ENCODE results near the gene WNT9B. TPM values are rescaled to one million over a fixed set of nuclear protein-coding genes. Genes with fewer than 3 reads are reported as not detected.

Gene WNT9B
- total RNA-seq, 1 experiment from 2014 or later: 0.70 TPM

DNA sequence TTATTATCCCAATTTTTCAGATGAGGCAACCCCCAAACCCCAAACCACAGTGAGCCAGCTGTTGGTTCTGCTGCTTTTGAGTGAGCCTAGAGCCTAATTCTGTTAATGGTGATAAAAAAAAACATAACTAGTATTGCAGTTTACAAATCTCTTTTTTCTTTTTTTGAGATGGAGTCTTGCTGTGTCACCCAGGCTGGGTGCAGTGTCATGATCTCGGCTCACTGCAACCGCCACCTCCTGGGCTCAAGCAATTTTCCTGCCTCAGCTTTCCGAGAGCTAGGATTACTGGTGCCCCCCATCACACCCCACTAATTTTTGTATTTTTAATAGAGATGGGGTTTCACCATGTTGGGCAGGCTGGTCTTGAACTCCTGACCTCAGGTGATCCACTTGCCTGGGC, 3.1 kb downstream of the WNT9B start:
- Histone ChIP-seq H3K27me3 (ENCODE audit: insufficient read depth, low read length) (peaks cover 20% of the 10 kb centered on the region; the same call in 1 of the 2 replicates), H3K23me2 (ENCODE audit: insufficient read length, low read depth, low read length, poor library complexity, severe bottlenecking) (peaks cover 11% of the 10 kb centered on the region), H3K18ac (ENCODE audit: insufficient read length, low read depth, low read length) (no peak overlapping the region), H3K9ac (ENCODE audit: extremely low read depth, insufficient read length, low read length) (no peak overlapping the region), H4K5ac (ENCODE audit: insufficient read length, low read depth, low read length) (no peak overlapping the region), H3K79me2 (ENCODE audit: insufficient read depth, low read length) (no peaks in the 10 kb centered on the region), H3K79me1 (ENCODE audit: insufficient read depth, low read depth, low read length, poor library complexity, severe bottlenecking) (no peaks in the 10 kb centered on the region), H2AK5ac (ENCODE audit: insufficient read length, low read length) (no peak overlapping the region), H3K56ac (ENCODE audit: insufficient read length, low read depth, low read length) (no peak overlapping the region), H3K14ac (ENCODE audit: insufficient read depth, low read length) (no peak overlapping the region), H2BK5ac (ENCODE audit: insufficient read length, low read length) (no peak overlapping the region), H3K4me2 (ENCODE audit: insufficient read depth, insufficient read length, low read length) (no peak overlapping the region), H3K4ac (ENCODE audit: low read depth, low read length) (no peak overlapping the region), H3K4me1 (ENCODE audit: insufficient read depth, low read length) (no peaks in the 10 kb centered on the region; the same call in 1 of the 2 replicates), H3T11ph (ENCODE audit: low read length) (no peak overlapping the region), H2AFZ (ENCODE audit: low read length) (no peak overlapping the region), H4K91ac (ENCODE audit: insufficient read length, low read depth, low read length) (no peak overlapping the region), H2BK15ac (ENCODE audit: low read depth, low read length) (no peak overlapping the region), H4K20me1 (ENCODE audit: control insufficient read depth, insufficient read depth, insufficient read length) (no peaks in the 10 kb centered on the region), H3K27ac (ENCODE audit: insufficient read length, low read depth, low read length) (no peak overlapping the region), H2BK20ac (ENCODE audit: low read depth, low read length, poor library complexity, severe bottlenecking) (no peak overlapping the region), H2BK12ac (ENCODE audit: insufficient read length, low read depth, low read length) (no peak overlapping the region), H3K23ac (ENCODE audit: insufficient read length, low read depth, low read length) (no peak overlapping the region), H4K8ac (replicated peaks; ENCODE audit: insufficient read length, low read depth, low read length) (no peak overlapping the region), H2BK120ac (ENCODE audit: low read depth, low read length, poor library complexity, severe bottlenecking) (no peak overlapping the region), H3K9me3 (ENCODE audit: control insufficient read depth, low read depth, low read length) (no peaks in the 10 kb centered on the region)
- no CpG with 5 or more reads among the region's 3 CpGs for WGBS (ENCODE audit: extremely low coverage, insufficient read length, low lambda C conversion rate)
- H3K27ac Mint-ChIP-seq: no peak overlapping the region
- peaks cover 53% of the 10 kb centered on the region for H3K27me3 Mint-ChIP-seq (ENCODE audit: low read depth)
- TF ChIP-seq, protein P1, sequence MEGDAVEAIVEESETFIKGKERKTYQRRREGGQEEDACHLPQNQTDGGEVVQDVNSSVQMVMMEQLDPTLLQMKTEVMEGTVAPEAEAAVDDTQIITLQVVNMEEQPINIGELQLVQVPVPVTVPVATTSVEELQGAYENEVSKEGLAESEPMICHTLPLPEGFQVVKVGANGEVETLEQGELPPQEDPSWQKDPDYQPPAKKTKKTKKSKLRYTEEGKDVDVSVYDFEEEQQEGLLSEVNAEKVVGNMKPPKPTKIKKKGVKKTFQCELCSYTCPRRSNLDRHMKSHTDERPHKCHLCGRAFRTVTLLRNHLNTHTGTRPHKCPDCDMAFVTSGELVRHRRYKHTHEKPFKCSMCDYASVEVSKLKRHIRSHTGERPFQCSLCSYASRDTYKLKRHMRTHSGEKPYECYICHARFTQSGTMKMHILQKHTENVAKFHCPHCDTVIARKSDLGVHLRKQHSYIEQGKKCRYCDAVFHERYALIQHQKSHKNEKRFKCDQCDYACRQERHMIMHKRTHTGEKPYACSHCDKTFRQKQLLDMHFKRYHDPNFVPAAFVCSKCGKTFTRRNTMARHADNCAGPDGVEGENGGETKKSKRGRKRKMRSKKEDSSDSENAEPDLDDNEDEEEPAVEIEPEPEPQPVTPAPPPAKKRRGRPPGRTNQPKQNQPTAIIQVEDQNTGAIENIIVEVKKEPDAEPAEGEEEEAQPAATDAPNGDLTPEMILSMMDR (conservative IDR thresholded peaks at IDR 0.05): no peak
- H3K9me3 Mint-ChIP-seq: no peaks in the 10 kb centered on the region; a peak in 1 of 5 replicates
- no peak overlapping the region for H3K4me3 Mint-ChIP-seq
- peaks cover 20 to 23% of the 10 kb centered on the region in 2 experiments for H3K4me1 Mint-ChIP-seq
- H3K36me3 Mint-ChIP-seq (ENCODE audit: insufficient read depth in 1 of 3, low read depth in 3 of 3): no peaks in the 10 kb centered on the region
- DNase-seq: no peak
